NCI-H524 (cell line): ENCODE data around the gene MRPL51.
A peak's percentile ranks its signal among the peaks of the same experiment; 100 is the strongest.

ENCODE experiments used
- DNase-seq, 2 experiments: peaks; one replicate each; lab custom pipeline; 2025; lab: John Stamatoyannopoulos, UW

Gene MRPL51

GRCh38 chr12:6492838-6493496 lies at the start of gene MRPL51:
Gene MRPL51 (minus strand): TSS chr12:6493262. CDS start chr12:6493136, 126 bp downstream.
- peak; percentile 81 to 92 for DNase-seq

GRCh38 chr12:6542209-6543009 lies 49.3 kb upstream of the MRPL51 start:
- DNase-seq = no peak

DNA sequence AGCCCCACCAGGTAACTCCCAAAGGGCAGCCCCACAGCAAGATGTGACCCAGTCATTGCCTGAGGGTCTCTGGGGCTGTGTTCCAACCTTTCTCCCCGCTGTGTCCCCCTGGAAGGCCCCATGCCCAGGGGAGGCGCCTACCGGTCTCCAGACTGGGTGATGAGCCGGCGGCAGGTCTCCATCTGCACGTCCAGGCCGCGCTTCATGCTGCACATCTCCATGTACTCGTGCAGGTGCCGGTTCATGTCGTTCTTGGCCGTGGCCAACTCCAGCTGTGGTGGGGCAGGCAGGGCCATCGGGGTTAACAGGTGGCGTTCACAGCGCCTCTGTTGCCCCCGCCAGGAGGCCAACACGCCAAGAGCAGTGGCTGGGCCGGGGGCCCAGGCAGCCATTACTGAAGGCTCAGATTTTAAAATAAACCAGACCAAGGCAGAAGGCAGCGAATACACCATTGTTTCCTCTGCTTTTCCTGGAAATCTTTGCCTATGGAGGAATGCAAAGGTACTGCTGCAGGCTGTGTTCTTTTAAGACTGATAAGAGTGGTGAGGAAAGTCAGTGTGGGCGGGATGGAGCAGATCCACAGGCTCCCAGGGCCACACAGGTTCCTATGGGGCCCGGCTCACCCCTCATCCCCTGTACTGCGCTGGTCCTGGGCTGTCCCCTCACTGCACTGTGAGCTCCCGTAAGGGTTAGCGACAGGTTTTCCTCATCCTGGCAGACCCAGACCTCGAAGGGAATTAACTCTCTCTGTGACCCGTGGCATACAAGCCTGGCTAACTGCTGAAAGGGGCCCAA lies 48.5 kb upstream of the MRPL51 start:
- no peak for DNase-seq

DNA sequence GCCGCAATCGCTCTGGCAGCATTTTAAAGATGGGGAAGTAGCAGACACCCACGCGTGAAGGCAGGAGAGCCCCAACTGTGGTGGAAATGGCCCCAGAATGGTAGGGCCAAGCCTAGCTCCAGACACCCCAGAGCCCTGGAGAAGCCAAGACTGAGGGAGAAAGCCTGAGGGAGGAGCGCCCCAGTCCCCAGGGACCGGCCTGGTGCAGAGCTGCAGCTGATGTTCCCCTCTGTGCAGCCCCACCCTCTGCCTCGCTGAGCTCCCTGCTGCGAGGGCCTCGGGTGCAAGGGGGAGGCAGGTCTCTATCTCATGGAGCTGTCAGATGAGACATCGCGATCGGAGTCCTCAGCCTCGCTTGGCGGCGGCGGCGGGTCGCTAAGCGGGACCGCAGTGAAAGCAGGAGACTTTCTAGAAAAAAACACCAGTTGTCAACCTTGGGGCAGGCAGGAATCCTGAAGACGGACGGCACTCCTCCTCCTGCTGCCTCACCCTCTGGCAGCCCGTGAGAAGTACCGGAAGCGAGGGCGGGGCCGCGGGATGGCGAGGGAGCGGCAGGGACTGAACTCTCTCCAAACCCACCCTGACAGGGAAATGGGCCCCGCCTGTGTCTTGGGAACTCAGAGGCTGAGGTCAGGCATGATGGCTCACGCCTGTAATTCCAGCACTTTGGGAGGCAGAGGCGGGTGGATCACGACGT lies 47.3 kb upstream of the MRPL51 start:
- DNase-seq = peak; percentile 20 to 61

GRCh38 chr12:6539707-6540134 lies 46.7 kb upstream of the MRPL51 start:
- peak in 1 of 2 experiments; percentile 34 for DNase-seq

GRCh38 chr12:6539314-6539682 lies 46.2 kb upstream of the MRPL51 start:
- no peak for DNase-seq

DNA sequence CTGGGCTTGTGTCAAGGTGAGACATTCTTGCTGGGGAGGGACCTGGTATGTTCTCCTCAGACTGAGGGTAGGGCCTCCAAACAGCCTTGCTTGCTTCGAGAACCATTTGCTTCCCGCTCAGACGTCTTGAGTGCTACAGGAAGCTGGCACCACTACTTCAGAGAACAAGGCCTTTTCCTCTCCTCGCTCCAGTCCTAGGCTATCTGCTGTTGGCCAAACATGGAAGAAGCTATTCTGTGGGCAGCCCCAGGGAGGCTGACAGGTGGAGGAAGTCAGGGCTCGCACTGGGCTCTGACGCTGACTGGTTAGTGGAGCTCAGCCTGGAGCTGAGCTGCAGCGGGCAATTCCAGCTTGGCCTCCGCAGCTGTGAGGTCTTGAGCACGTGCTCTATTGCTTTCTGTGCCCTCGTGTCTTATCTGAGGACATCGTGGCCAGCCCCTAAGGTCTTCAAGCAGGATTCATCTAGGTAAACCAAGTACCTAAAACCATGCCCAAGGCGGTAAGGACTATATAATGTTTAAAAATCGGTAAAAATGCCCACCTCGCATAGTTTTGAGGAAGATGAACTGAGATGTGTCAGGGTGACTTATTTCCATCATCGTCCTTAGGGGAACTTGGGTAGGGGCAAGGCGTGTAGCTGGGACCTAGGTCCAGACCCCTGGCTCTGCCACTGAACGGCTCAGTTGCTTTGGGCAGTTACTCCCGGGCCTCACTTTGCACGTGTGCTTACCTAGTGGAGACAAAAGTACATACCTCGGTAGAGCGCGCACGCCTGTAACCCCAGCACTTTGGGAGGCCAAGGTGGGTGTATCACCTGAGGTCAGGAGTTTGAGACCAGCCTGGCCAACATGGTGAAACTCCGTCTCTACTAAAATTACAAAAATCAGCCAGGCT lies 45.6 kb upstream of the MRPL51 start:
- DNase-seq = peak in 1 of 2 experiments; percentile 35

- peak; percentile 56 to 73 for DNase-seq
Observed at GRCh38 chr12:6537580-6538419, 44.7 kb upstream of the MRPL51 start.

DNA sequence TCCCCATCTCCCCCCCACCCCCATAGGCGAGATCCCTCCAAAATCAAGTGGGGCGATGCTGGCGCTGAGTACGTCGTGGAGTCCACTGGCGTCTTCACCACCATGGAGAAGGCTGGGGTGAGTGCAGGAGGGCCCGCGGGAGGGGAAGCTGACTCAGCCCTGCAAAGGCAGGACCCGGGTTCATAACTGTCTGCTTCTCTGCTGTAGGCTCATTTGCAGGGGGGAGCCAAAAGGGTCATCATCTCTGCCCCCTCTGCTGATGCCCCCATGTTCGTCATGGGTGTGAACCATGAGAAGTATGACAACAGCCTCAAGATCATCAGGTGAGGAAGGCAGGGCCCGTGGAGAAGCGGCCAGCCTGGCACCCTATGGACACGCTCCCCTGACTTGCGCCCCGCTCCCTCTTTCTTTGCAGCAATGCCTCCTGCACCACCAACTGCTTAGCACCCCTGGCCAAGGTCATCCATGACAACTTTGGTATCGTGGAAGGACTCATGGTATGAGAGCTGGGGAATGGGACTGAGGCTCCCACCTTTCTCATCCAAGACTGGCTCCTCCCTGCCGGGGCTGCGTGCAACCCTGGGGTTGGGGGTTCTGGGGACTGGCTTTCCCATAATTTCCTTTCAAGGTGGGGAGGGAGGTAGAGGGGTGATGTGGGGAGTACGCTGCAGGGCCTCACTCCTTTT lies 44.0 kb upstream of the MRPL51 start:
- no peak for DNase-seq

DNA sequence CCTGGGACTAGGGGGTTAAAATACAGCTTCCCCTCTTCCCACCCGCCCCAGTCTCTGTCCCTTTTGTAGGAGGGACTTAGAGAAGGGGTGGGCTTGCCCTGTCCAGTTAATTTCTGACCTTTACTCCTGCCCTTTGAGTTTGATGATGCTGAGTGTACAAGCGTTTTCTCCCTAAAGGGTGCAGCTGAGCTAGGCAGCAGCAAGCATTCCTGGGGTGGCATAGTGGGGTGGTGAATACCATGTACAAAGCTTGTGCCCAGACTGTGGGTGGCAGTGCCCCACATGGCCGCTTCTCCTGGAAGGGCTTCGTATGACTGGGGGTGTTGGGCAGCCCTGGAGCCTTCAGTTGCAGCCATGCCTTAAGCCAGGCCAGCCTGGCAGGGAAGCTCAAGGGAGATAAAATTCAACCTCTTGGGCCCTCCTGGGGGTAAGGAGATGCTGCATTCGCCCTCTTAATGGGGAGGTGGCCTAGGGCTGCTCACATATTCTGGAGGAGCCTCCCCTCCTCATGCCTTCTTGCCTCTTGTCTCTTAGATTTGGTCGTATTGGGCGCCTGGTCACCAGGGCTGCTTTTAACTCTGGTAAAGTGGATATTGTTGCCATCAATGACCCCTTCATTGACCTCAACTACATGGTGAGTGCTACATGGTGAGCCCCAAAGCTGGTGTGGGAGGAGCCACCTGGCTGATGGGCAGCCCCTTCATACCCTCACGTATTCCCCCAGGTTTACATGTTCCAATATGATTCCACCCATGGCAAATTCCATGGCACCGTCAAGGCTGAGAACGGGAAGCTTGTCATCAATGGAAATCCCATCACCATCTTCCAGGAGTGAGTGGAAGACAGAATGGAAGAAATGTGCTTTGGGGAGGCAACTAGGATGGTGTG lies 43.1 kb upstream of the MRPL51 start:
- no peak for DNase-seq

GRCh38 chr12:6535697-6535946 lies 42.6 kb upstream of the MRPL51 start:
- no peak for DNase-seq

DNA sequence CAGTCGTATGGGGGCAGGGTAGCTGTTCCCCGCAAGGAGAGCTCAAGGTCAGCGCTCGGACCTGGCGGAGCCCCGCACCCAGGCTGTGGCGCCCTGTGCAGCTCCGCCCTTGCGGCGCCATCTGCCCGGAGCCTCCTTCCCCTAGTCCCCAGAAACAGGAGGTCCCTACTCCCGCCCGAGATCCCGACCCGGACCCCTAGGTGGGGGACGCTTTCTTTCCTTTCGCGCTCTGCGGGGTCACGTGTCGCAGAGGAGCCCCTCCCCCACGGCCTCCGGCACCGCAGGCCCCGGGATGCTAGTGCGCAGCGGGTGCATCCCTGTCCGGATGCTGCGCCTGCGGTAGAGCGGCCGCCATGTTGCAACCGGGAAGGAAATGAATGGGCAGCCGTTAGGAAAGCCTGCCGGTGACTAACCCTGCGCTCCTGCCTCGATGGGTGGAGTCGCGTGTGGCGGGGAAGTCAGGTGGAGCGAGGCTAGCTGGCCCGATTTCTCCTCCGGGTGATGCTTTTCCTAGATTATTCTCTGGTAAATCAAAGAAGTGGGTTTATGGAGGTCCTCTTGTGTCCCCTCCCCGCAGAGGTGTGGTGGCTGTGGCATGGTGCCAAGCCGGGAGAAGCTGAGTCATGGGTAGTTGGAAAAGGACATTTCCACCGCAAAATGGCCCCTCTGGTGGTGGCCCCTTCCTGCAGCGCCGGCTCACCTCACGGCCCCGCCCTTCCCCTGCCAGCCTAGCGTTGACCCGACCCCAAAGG lies 42.1 kb upstream of the MRPL51 start:
- peak; percentile 51 to 57 for DNase-seq

DNA sequence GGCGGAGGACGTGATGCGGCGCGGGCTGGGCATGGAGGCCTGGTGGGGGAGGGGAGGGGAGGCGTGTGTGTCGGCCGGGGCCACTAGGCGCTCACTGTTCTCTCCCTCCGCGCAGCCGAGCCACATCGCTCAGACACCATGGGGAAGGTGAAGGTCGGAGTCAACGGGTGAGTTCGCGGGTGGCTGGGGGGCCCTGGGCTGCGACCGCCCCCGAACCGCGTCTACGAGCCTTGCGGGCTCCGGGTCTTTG lies 41.6 kb upstream of the MRPL51 start:
- DNase-seq = peak in 1 of 2 experiments; percentile 57

DNA sequence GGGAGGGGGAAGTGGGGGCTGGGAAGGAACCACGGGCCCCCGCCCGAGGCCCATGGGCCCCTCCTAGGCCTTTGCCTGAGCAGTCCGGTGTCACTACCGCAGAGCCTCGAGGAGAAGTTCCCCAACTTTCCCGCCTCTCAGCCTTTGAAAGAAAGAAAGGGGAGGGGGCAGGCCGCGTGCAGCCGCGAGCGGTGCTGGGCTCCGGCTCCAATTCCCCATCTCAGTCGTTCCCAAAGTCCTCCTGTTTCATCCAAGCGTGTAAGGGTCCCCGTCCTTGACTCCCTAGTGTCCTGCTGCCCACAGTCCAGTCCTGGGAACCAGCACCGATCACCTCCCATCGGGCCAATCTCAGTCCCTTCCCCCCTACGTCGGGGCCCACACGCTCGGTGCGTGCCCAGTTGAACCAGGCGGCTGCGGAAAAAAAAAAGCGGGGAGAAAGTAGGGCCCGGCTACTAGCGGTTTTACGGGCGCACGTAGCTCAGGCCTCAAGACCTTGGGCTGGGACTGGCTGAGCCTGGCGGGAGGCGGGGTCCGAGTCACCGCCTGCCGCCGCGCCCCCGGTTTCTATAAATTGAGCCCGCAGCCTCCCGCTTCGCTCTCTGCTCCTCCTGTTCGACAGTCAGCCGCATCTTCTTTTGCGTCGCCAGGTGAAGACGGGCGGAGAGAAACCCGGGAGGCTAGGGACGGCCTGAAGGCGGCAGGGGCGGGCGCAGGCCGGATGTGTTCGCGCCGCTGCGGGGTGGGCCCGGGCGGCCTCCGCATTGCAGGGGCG lies 41.0 kb upstream of the MRPL51 start, which contains the start of gene GAPDH:
TSS of gene GAPDH (plus strand) at position 595 of the 772 bp plus-strand sequence. CDS start 316 bp downstream, outside the sequence.
- peak; percentile 95 to 97 for DNase-seq

GRCh38 chr12:6533653-6533922 lies 40.5 kb upstream of the MRPL51 start:
- DNase-seq = no peak

DNA sequence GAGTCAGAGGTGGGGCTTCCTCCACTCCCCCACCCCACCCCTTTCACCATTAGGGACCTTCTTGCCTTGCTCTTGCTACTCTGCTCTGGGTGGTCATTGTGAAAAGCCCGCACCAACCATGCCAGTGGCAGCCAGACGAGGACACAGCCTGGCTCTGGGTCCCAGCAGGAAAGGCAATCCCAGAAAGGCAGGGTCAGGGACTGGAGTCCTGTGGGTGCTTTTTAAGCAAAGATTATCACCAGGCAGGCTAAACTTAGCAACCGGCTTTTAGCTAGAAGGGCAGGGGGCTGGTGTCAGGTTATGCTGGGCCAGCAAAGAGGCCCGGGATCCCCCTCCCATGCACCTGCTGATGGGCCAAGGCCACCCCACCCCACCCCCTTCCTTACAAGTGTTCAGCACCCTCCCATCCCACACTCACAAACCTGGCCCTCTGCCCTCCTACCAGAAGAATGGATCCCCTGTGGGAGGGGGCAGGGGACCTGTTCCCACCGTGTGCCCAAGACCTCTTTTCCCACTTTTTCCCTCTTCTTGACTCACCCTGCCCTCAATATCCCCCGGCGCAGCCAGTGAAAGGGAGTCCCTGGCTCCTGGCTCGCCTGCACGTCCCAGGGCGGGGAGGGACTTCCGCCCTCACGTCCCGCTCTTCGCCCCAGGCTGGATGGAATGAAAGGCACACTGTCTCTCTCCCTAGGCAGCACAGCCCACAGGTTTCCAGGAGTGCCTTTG lies 40.0 kb upstream of the MRPL51 start:
- peak; percentile 39 to 75 for DNase-seq
